GM10248 (cell line): ENCODE results near the gene MS4A6E.
A peak's percentile ranks its signal among the peaks of the same experiment; 100 is the strongest.

Source experiments
- CTCF ChIA-PET: fragments of 300-600 bp; sonication (Branson Sonifier 250); formaldehyde crosslinking; extraction: SDS; loops from one replicate; lab custom pipeline; 2021; ENCODE audit warnings: antibody characterized with exemption; lab: Yijun Ruan, JAX
- POLR2A ChIA-PET: fragments of 350-650 bp; sonication (Branson Sonifier 250); formaldehyde crosslinking; extraction: SDS; loops from one replicate; lab custom pipeline; 2020; ENCODE audit warnings: antibody characterized with exemption; lab: Yijun Ruan, JAX
- DNase-seq: peaks from one replicate; pipeline ENCODE4 v3.0.0; 2012; ENCODE audit errors: extremely low spot score
- CTCF ChIP-seq: IDR thresholded peaks from 2 replicates; pipeline ENCODE4 v1.5.1; 2012; ENCODE audit warnings: mild to moderate bottlenecking, low read depth; ENCODE audit errors: extremely low read depth, missing control alignments, control extremely low read depth

MS4A6E gene

GRCh38 chr11:60344146-60344545 is 17.1 kb downstream of the MS4A6E start:
- DNase-seq, result no peak
- CTCF ChIA-PET, result interaction anchor here (0.8 to 7.1 kb wide), 28 partner anchors 8 to 434 kb away, joined by 3 to 73 read pairs (median 4); partner anchors contain the start of gene MS4A7
- POLR2A ChIA-PET, result no interaction called here
- no peak for TF ChIP-seq CTCF

GRCh38 chr11:60345489-60345888 is 18.4 kb downstream of the MS4A6E start:
- DNase-seq, result no peak
- peak; percentile 62 for TF ChIP-seq CTCF
- CTCF ChIA-PET, result interaction anchor here (0.6 to 7.1 kb wide), 30 partner anchors 9 to 417 kb away, joined by 3 to 73 read pairs (median 4); no protein-coding TSS in a partner anchor
- POLR2A ChIA-PET, result no interaction called here

- POLR2A ChIA-PET, result no interaction called here
- DNase-seq, result no peak
- TF ChIP-seq CTCF, result no peak
- CTCF ChIA-PET, result interaction anchor here (1.3 to 7.1 kb wide), 12 partner anchors 11 to 287 kb away, joined by 3 to 73 read pairs (median 8); no protein-coding TSS in a partner anchor
These were observed 20.2 kb downstream of the MS4A6E start for GRCh38 chr11:60347084-60347797.

- ChIA-PET POLR2A (no interaction called here), CTCF (interaction anchor here (1.0 to 7.1 kb wide), 9 partner anchors 12 to 286 kb away, joined by 3 to 73 read pairs (median 8); no protein-coding TSS in a partner anchor)
- DNase-seq, result no peak
- TF ChIP-seq CTCF, result peak; percentile 29
These were observed 21.1 kb downstream of the MS4A6E start for GRCh38 chr11:60348116-60348515.

GRCh38 chr11:60349990-60350389 is 22.9 kb downstream of the MS4A6E start:
- ChIA-PET CTCF (interaction anchor here (1.0 to 7.1 kb wide), 7 partner anchors 14 to 269 kb away, joined by 3 to 73 read pairs (median 4); no protein-coding TSS in a partner anchor), POLR2A (no interaction called here)
- no peak for DNase-seq
- no peak for TF ChIP-seq CTCF

- no peak for TF ChIP-seq CTCF
- no peak for DNase-seq
- CTCF ChIA-PET, result no interaction called here
- POLR2A ChIA-PET, result no interaction called here
These were observed 30.7 kb downstream of the MS4A6E start for GRCh38 chr11:60357771-60358170.
